Measurements from ENCODE around the gene SNRPD1.
"Not testable (repeated sequence)": the region's sequence is repeated elsewhere in the genome, so short reads cannot be mapped to it uniquely, and the experiment has no call there.

SNRPD1 gene

DNA sequence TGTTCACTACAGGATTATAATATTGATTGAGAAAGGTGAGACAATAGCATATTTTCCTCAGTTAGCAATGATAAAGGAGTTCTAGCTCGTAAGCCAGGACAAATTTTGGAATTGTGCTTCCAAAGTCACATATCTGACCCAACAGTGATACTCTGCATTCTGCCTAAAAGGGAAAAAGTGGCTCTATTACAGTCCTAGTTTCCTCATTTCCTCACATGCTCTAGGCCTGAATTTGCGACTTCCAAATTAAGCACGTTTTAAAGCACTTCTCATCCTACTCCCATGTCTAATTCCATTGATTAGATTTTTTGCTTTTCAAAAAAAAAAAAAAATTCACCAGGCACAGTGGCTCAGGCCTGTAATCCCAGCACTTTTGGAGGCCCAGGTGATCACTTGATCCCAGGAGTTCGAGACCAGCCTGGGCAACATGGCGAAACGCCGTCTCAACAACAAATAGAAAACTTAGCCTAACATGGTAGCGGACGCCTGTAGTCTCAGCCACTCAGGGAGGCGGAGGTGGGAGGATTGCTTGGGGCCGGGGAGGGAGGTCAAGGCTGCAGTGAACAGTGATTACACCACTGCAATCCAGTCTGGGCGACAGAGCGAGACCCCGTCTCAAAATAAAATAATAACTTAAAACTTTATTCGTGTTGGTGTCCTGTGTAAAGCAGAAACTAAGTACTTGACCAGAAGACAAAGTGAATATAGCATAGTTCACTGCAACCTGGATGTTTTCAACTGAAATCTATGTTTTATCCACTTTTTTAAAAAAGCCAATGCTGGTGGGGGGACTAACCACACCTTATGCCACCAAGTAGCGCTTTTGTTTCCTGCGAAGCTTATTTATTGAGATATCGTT is 13.2 kb upstream of the SNRPD1 start:
- DNase-seq (ENCODE audit: low spot score) = no peak
- H3K4me3 ChIP-seq = peak overlapping the region; percentile 96
- peak overlapping the region; percentile 97 to 98 for H3K27ac ChIP-seq
- TF ChIP-seq, protein P1, sequence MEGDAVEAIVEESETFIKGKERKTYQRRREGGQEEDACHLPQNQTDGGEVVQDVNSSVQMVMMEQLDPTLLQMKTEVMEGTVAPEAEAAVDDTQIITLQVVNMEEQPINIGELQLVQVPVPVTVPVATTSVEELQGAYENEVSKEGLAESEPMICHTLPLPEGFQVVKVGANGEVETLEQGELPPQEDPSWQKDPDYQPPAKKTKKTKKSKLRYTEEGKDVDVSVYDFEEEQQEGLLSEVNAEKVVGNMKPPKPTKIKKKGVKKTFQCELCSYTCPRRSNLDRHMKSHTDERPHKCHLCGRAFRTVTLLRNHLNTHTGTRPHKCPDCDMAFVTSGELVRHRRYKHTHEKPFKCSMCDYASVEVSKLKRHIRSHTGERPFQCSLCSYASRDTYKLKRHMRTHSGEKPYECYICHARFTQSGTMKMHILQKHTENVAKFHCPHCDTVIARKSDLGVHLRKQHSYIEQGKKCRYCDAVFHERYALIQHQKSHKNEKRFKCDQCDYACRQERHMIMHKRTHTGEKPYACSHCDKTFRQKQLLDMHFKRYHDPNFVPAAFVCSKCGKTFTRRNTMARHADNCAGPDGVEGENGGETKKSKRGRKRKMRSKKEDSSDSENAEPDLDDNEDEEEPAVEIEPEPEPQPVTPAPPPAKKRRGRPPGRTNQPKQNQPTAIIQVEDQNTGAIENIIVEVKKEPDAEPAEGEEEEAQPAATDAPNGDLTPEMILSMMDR (IDR thresholded peaks at IDR 0.05) = no peak

DNA sequence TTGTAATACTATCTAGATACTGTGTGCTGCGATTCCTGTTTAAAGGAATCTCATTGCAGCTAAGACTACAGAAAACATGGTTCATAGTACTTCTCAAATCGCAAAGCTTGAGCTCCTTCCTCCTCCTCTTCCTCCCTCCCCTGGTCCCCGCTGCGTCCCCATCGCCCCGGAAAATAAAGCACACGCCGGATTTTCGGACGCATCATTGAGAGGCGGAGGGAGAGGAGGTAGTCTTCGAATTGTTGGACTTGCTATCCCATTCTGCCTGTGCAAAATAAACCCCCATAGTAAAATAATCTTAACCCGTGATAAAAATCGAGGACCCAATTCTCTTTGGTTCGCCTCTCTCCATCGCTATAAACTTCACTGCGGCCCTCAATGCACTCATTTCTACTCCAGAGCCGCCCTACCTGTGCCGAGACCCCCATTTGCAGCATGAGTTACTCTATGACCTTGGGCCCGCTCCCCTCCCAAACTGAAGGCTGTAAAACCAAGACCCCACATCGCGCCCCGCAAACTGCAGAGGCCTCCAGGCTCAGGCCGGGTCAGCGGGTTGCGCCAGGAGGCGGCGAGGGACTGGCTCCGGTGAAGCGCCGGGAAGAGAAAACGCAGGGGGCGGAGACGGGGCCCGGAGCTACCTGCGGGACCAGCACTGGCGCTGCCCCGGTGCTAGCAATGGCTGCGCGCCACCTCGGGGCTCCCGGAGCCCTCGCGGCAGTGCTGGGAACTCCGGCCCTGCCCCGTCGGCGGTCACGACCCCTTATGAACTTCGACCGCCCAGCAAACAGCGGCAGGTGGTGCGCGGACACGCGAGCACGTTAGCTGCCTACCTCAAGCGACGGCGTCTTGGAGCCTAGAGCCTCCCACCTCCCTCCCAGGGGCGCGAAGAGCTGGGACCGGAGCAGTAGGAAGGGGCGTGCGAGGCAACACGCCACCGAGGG is 12.3 kb upstream of the SNRPD1 start:
- peak overlapping the region; percentile 97 to 98 for H3K27ac ChIP-seq
- peak overlapping the region; percentile 96 for H3K4me3 ChIP-seq
- TF ChIP-seq, protein P1 (IDR thresholded peaks at IDR 0.05) = no peak
- DNase-seq (ENCODE audit: low spot score) = no peak

DNA sequence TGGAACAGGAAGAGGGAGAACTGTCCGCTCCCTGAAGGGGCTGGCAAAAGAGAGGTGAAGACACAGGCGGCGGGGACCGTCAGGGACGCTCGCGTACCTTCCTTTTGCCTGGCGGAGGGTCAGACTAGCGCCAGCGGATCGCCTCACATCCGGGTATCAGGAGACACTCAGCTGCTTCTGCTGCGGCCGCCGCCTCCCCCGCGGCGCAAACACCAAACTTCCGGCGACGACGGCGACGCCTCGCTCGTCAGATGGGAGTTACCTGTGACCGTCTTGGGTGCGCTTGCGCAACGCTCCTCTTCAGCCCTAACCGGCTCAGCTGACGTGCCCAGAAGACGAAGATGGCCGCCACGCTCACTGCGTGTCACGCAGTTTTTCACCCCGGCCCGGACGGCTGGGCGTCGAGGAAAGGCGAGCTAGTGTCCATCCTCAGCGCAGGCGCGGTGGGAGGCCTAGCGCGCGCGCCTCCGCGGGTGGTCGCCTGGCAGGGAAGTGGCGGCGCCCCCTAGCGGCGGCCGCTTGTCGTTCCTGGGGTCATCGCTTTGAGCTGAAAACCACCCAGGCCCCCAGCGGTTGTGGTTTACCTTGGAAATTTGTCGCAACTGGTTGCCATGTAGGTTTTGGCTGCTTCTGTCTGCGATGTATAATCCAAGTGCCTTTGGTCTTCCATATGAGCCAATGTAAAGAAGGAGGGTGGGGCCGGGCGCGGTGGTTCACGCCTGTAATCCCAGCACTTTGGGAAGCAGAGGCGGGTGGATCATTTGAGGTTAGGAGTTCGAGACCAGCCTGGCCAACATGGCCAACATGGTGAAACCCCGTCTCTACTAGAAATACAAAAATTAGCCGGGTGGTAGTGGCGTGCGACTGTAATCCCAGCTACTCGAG is 11.3 kb upstream of the SNRPD1 start, which contains the start of gene ESCO1:
ESCO1 (minus strand) TSS at position 179 of the 885 bp plus-strand sequence. CDS start 25,861 bp downstream, outside the sequence.
- TF ChIP-seq, protein P1 (IDR thresholded peaks at IDR 0.05) = peak; percentile 98
- Histone ChIP-seq H3K4me3 (peak within 1 kb of the TSS; percentile 96), H3K27ac (peak within 1 kb of the TSS; percentile 97 to 98)
- peak; percentile 97 for DNase-seq (ENCODE audit: low spot score)

DNA sequence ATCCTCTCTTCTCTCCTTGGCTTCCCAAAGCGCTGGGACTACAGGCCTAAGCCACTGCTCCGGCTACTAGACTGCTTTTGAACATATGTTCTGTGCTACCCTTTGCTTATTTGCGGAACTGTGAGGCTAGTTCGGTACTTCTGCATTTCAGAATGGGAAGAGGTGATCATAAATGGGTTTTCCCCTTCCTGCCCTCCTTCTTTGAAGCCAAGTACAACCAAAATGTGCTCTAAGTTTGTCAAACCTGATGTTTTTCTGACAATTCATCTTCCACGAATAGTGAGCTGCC is 9.9 kb upstream of the SNRPD1 start:
- TF ChIP-seq, protein P1 (IDR thresholded peaks at IDR 0.05) = no peak
- DNase-seq (ENCODE audit: low spot score) = no peak
- Histone ChIP-seq H3K27ac (no peak overlapping the region), H3K4me3 (no peak overlapping the region)

DNA sequence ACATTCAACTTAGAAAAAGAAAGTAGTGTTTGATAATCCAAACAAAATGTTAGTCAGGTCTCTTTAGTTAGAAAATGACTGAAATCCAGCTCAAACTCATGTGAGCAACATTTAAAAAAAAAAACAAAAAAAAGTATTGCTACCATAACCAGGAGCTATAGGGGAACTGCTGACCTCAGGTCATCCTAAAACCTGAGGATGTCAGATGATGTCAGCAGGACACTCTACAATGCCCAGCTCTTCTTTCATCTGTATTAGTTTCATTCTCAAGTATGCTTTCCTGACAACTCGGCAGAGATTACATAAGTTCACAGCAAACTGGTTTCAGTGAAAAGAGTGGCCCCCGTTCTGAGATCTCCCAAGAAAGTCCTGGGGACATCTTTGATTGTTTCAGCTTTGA is 7.4 kb upstream of the SNRPD1 start:
- no peak overlapping the region for H3K4me3 ChIP-seq
- no peak overlapping the region for H3K27ac ChIP-seq

GRCh38 chr18:21605213-21605612 is 6.9 kb upstream of the SNRPD1 start:
- TF ChIP-seq, protein P1 (IDR thresholded peaks at IDR 0.05) = no peak
- Histone ChIP-seq H3K27ac (no peak overlapping the region), H3K4me3 (no peak overlapping the region)
- DNase-seq (ENCODE audit: low spot score) = no peak

More for the DNA sequence above, 7.4 kb upstream of the SNRPD1 start:
- TF ChIP-seq, protein P1 (IDR thresholded peaks at IDR 0.05) = no peak
- no peak for DNase-seq (ENCODE audit: low spot score)

DNA sequence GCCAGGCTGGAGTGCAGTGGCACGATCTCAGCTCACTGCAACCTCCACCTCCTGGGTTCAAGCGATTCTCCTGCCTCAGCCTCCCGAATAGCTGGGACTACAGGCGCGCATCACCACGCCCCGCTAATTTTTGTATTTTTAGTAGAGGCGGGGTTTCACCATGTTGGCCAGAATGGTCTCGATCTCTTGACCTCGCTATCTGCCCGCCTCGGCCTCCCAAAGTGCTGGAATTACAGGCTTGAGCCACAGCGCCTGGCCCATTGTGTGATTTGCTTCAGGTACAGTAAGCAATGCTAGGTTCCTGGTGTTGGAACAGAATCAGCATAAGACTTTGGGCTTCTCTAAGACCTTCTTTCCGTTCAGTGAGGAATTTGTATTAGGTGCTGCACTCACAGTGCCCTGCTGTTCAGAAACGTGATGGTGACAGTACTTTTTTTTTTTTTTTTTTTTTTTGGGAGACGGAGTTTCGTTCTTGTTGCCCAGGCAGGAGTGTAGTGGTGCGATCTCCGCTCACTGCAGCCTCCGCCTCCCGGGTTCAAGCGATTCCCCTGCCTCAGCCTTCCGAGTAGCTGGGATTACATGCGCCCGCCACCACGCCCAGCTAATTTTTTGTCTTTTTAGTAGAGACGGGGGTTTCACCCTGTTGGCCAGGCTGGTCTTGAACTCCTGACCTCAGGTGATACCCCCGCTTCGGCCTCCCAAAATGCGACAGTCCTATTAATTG is 551 bp upstream of the SNRPD1 start:
- DNase-seq (ENCODE audit: low spot score) = not testable (repeated sequence)
- Histone ChIP-seq H3K27ac (peak overlapping the region; percentile 63 to 74), H3K4me3 (peak overlapping the region; percentile 75)

- H3K27ac ChIP-seq = peak overlapping the region in 1 of 2 donors; percentile 46
- DNase-seq (ENCODE audit: low spot score); H3K4me3 ChIP-seq: not testable (repeated sequence)
These were observed 9.5 kb downstream of the SNRPD1 start for GRCh38 chr18:21621640-21622039.

Measured in coronary artery (tissue), 2 donors.